GM19328 (cell line): ENCODE data around the gene HTR4.
"Not testable (repeated sequence)": the region's sequence is repeated elsewhere in the genome, so short reads cannot be mapped to it uniquely, and the experiment has no call there.

Experiments
- ATAC-seq: cut with Tn5 transposase; IDR thresholded peaks from one replicate; pipeline ENCODE4 v1.9.1; 2021; ENCODE audit warnings: mild to moderate bottlenecking, moderate library complexity; ENCODE audit not compliant: unreplicated experiment

The HTR4 gene

GRCh38 chr5:148483750-148484149, 170.6 kb downstream of the HTR4 start:
- ATAC-seq: no peak

GRCh38 chr5:148482697-148483462, 171.4 kb downstream of the HTR4 start:
- peak; percentile 87 for ATAC-seq

GRCh38 chr5:148482196-148482595, 172.1 kb downstream of the HTR4 start:
- ATAC-seq: no peak

GRCh38 chr5:148477429-148477828, 176.9 kb downstream of the HTR4 start:
- ATAC-seq: no peak

GRCh38 chr5:148476302-148476701, 178.0 kb downstream of the HTR4 start:
- no peak for ATAC-seq

- no peak for ATAC-seq
Measured at GRCh38 chr5:148474025-148474511, 180.3 kb downstream of the HTR4 start.

- ATAC-seq: no peak
Measured at GRCh38 chr5:148471379-148471778, 182.9 kb downstream of the HTR4 start.

- ATAC-seq: no peak
Measured at GRCh38 chr5:148469501-148469935, 184.8 kb downstream of the HTR4 start.

GRCh38 chr5:148468746-148469145, 185.6 kb downstream of the HTR4 start:
- ATAC-seq: not testable (repeated sequence)

- ATAC-seq: no peak
Measured at GRCh38 chr5:148467958-148468357, 186.4 kb downstream of the HTR4 start.

- ATAC-seq: no peak
Measured at GRCh38 chr5:148466236-148466580, 188.1 kb downstream of the HTR4 start.

- no peak for ATAC-seq
Measured at GRCh38 chr5:148465381-148466235, 188.7 kb downstream of the HTR4 start.

- no peak for ATAC-seq
Measured at GRCh38 chr5:148459669-148460068, 194.7 kb downstream of the HTR4 start.

GRCh38 chr5:148458036-148458888, 196.1 kb downstream of the HTR4 start:
- no peak for ATAC-seq

- ATAC-seq: peak; percentile 59
Measured at GRCh38 chr5:148457183-148457620, 197.1 kb downstream of the HTR4 start.

- ATAC-seq: no peak
Measured at GRCh38 chr5:148455185-148455584, 199.1 kb downstream of the HTR4 start.

- no peak for ATAC-seq
Measured at GRCh38 chr5:148454576-148454975, 199.8 kb downstream of the HTR4 start.

- no peak for ATAC-seq
Measured at GRCh38 chr5:148452499-148453193, 201.7 kb downstream of the HTR4 start.

- no peak for ATAC-seq
Measured at GRCh38 chr5:148446611-148447010, 207.7 kb downstream of the HTR4 start.

- no peak for ATAC-seq
Measured at GRCh38 chr5:148445578-148445977, 208.7 kb downstream of the HTR4 start.
